CD8-positive, alpha-beta memory T cell (primary cell): ENCODE data around the gene SDC1. TPM values are rescaled to one million over a fixed set of nuclear protein-coding genes. Genes with fewer than 3 reads are reported as not detected.

Experiments used
- CTCF ChIA-PET: fragments of 350-600 bp; sonication (Branson Sonifier 250); formaldehyde crosslinking; loops from one replicate; lab custom pipeline; 2021; ENCODE audit warnings: antibody characterized with exemption; lab: Charles Lee
- POLR2A ChIA-PET: fragments of 350-600 bp; sonication (Branson Sonifier 250); formaldehyde crosslinking; loops from one replicate; lab custom pipeline; 2021; ENCODE audit warnings: antibody characterized with exemption; lab: Charles Lee
- DNase-seq, 5 donors: peaks; one replicate each; pipeline versions ENCODE4 v3.0.0 to v3.0.0-alpha.2; 2020 to 2022; ENCODE audit warnings: mixed read lengths in 1 of 5
- H3K27ac ChIP-seq: one replicate; pipeline ENCODE4 v1.7.0; 2013; ENCODE audit warnings: low read depth, mild to moderate bottlenecking, low read length, moderate library complexity
- H3K27me3 ChIP-seq: 2 replicates; pipeline ENCODE4 v1.7.0; 2013; ENCODE audit warnings: low read length, mild to moderate bottlenecking; ENCODE audit not compliant: insufficient read depth, poor library complexity, severe bottlenecking
- H3K36me3 ChIP-seq: 2 replicates; pipeline ENCODE4 v1.7.0; 2013; ENCODE audit warnings: mild to moderate bottlenecking, low read length, moderate library complexity; ENCODE audit not compliant: insufficient read depth
- H3K4me1 ChIP-seq: 2 replicates; pipeline ENCODE4 v1.7.0; 2013; ENCODE audit warnings: mild to moderate bottlenecking, low read length, moderate library complexity; ENCODE audit not compliant: insufficient read depth
- H3K4me3 ChIP-seq: 2 replicates; pipeline ENCODE4 v1.7.0; 2013; ENCODE audit warnings: mild to moderate bottlenecking, low read length
- H3K9me3 ChIP-seq: 2 replicates; pipeline ENCODE4 v1.7.0; 2013; ENCODE audit warnings: mild to moderate bottlenecking, low read length
- H3K27ac Mint-ChIP-seq, 8 donors: one replicate each; pipeline ENCODE4 v1.8.0; 2020 to 2021; ENCODE audit warnings: mixed read lengths in 8 of 8, mild to moderate bottlenecking in 6 of 8, inconsistent platforms in 3 of 8, moderate library complexity in 3 of 8
- H3K27me3 Mint-ChIP-seq, 2 donors: one replicate each; pipeline ENCODE4 v1.8.0; 2020 to 2021; ENCODE audit warnings: mixed read lengths in 2 of 2, mild to moderate bottlenecking in 1 of 2, moderate library complexity in 1 of 2
- H3K36me3 Mint-ChIP-seq, 3 donors: one replicate each; pipeline ENCODE4 v1.8.0; 2020 to 2021; ENCODE audit warnings: mixed read lengths in 3 of 3, inconsistent platforms in 1 of 3, mild to moderate bottlenecking in 1 of 3
- H3K4me1 Mint-ChIP-seq, 3 donors: one replicate each; pipeline ENCODE4 v1.8.0; 2020 to 2021; ENCODE audit warnings: mixed read lengths in 3 of 3, inconsistent platforms in 1 of 3, mild to moderate bottlenecking in 1 of 3
- H3K4me3 Mint-ChIP-seq, 7 donors: one replicate each; pipeline ENCODE4 v1.8.0; 2020 to 2021; ENCODE audit warnings: mixed read lengths in 7 of 7, mild to moderate bottlenecking in 6 of 7, moderate library complexity in 4 of 7, inconsistent platforms in 2 of 7
- H3K9me3 Mint-ChIP-seq, 5 donors: one replicate each; pipeline ENCODE4 v1.8.0; 2020 to 2022; ENCODE audit warnings: mixed read lengths in 5 of 5, mild to moderate bottlenecking in 3 of 5, moderate library complexity in 2 of 5, inconsistent platforms in 1 of 5
- polyA plus RNA-seq: library from polyadenylated mRNA; unstranded; fragments of 300-500 nt; fragmentation: Illumina TruSeq; gene quantifications from one replicate; pipeline ENCODE4 v1.2.3, GENCODE V29; 2021
- total RNA-seq, 2 experiments: library from RNA; stranded (reverse); gene quantifications; one replicate each; pipeline ENCODE4 v1.2.3, GENCODE V29; 2021

SDC1 gene
- total and polyA plus RNA-seq, 3 experiments from 2014 or later: 0.13 to 0.27 TPM; not detected in 1

DNA sequence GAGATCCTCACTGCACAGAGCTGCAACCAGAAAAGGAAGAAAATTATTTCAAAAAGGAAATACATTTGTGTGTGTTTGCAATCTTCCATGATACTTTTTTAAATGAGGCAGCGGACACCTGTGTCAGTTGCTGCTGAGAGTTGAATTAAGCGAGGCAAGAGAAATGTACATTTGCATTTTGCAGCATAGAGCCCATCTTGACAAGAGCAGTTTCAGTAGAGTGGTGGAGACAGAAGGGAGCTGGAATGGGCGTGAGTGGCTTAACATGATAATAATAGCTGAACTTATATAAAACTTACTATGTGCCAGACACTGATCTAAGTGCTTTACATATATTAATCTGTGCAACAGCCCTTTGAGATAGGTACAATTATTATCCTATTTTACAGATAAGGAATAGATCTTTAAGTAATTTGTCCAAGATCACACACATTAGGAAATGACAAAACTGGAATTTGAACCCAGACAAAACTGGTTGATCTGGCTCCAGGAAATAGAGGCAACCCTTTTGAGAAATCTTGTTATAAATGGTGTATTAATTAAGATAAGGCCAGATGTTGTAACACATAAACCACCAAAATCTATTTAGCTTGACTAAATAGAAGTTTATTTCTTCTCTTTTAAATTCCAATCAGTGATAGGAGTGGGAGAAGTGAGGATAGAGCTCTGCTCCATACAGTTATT is 68.7 kb downstream of the SDC1 start:
- Histone ChIP-seq H3K4me1 (no peaks in the 10 kb centered on the region), H3K27ac (no peak overlapping the region), H3K27me3 (no peaks in the 10 kb centered on the region), H3K9me3 (no peaks in the 10 kb centered on the region), H3K36me3 (no peaks in the 10 kb centered on the region), H3K4me3 (no peak overlapping the region)
- no peak for DNase-seq
- no peaks in the 10 kb centered on the region for H3K36me3 Mint-ChIP-seq
- no peak overlapping the region for H3K27ac Mint-ChIP-seq
- no peaks in the 10 kb centered on the region for H3K4me1 Mint-ChIP-seq
- ChIA-PET POLR2A (no interaction called here), CTCF (no interaction called here)
- H3K9me3 Mint-ChIP-seq: no peaks in the 10 kb centered on the region
- H3K27me3 Mint-ChIP-seq: peaks cover 13 to 38% of the 10 kb centered on the region in 2 donors
- H3K4me3 Mint-ChIP-seq: no peak overlapping the region

DNA sequence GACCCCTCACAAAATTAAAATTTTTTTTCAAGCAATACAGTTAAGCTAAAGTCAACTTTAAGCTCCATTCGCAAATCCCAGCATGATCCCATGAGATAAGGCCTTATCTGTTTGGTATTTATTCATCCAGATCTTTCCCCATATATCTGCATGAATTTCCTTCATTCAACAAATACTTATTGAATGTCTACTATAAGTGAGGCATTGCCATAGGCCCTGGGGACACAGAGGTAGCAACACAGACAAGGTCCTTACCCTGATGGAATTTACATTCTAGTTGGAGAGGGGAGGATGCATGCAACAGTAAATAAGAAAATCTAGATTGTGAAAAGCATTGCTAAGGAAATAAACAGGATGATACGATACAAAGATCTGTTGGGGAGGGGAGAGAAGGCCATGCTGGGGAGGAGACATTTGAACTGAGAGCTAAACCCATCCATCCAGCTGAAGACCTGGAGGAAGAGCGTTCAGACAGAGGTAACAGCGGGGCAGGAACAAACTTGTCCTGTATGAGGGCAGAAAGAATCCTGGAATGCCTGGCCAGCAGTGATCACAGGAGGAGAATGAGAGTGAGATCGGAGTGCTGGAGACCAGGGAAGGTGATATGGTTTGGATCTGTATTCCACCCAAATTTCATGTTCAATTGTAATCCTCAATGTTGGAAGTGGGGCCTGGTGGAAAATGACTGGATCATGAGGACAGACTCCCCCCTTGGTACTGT is 71.6 kb downstream of the SDC1 start:
- H3K4me1 ChIP-seq: no peaks in the 10 kb centered on the region
- Mint-ChIP-seq H3K36me3 (no peaks in the 10 kb centered on the region), H3K4me3 (no peak overlapping the region), H3K4me1 (no peaks in the 10 kb centered on the region), H3K9me3 (no peaks in the 10 kb centered on the region), H3K27ac (no peak overlapping the region), H3K27me3 (peaks cover 10 to 42% of the 10 kb centered on the region in 2 donors)
- ChIA-PET CTCF (no interaction called here), POLR2A (no interaction called here)
- no peak overlapping the region for H3K27ac ChIP-seq
- no peaks in the 10 kb centered on the region for H3K36me3 ChIP-seq
- H3K27me3 ChIP-seq: no peaks in the 10 kb centered on the region
- no peak overlapping the region for H3K4me3 ChIP-seq
- DNase-seq: no peak
- no peaks in the 10 kb centered on the region for H3K9me3 ChIP-seq

DNA sequence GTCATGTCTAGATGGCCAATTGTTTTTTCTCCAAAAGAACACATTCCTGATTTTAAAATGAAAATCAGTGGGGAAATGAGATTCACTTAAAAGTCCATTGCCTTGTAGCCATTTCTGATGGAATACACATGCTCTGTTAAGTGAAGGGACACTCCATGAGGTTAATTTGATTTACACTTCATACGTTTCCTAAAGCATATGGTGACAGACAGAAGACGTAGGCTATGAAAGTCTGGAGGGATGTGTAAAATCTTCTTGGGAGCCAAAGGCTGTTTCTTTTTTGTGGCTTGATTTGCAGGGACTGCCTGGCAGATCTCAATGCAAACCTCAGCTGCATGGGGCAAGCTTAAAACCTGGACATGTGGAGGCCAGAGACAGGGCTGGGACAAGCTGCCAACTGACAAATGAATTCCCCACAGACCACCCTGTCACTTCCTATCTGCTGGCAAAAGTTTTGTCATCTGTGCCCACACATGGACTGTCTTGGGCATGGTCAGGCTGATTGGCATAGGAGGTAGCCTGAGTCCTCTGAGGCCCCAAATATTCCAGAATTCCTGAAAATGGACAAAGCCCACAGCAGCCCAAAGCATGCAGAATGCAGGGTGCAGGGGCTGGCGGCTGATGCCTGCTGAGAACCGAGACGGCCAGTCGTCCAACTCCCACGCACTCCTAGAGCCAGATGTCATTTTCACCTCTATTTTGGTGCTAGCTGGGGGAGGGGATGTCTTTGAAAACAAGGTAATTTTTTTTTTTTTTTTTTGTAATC is 73.9 kb downstream of the SDC1 start:
- ChIA-PET POLR2A (no interaction called here), CTCF (no interaction called here)
- H3K4me1 Mint-ChIP-seq: no peaks in the 10 kb centered on the region
- Histone ChIP-seq H3K27me3 (no peaks in the 10 kb centered on the region), H3K36me3 (no peaks in the 10 kb centered on the region), H3K27ac (no peak overlapping the region), H3K4me1 (no peaks in the 10 kb centered on the region), H3K4me3 (no peak overlapping the region), H3K9me3 (no peaks in the 10 kb centered on the region)
- no peak for DNase-seq
- H3K4me3 Mint-ChIP-seq: no peak overlapping the region
- no peaks in the 10 kb centered on the region for H3K36me3 Mint-ChIP-seq
- H3K9me3 Mint-ChIP-seq: no peaks in the 10 kb centered on the region
- H3K27ac Mint-ChIP-seq: no peak overlapping the region
- H3K27me3 Mint-ChIP-seq: peaks cover 15 to 62% of the 10 kb centered on the region in 2 donors

Other genes with a start within 250 kb of the SDC1 start
- 10 to 100 TPM; 11.0 to 12.0 TPM for gene WDR35, start 235.0 kb downstream of the SDC1 start, total RNA-seq
- gene WDR35, start 235.0 kb downstream of the SDC1 start, polyA plus RNA-seq: 1.6 TPM
- gene MATN3, start 212.5 kb downstream of the SDC1 start, total RNA-seq: not detected
- gene MATN3, start 212.5 kb downstream of the SDC1 start, polyA plus RNA-seq: not detected
- 10 to 100 TPM; 29.0 to 31.0 TPM for gene LAPTM4A, start 173.5 kb downstream of the SDC1 start, total RNA-seq
- gene LAPTM4A, start 173.5 kb downstream of the SDC1 start, polyA plus RNA-seq: 119 TPM
- 100 to 1,000 TPM; 120 to 121 TPM for gene PUM2, start 125.7 kb upstream of the SDC1 start, total RNA-seq
- 17.0 TPM for gene PUM2, start 125.7 kb upstream of the SDC1 start, polyA plus RNA-seq
- 10 to 100 TPM; 27.4 TPM for gene RHOB, start 221.9 kb upstream of the SDC1 start, total RNA-seq
- 3.4 TPM for gene RHOB, start 221.9 kb upstream of the SDC1 start, polyA plus RNA-seq